HG03565 (cell line): ENCODE measurements around the gene ATF7.

ENCODE experiments used
- ATAC-seq: cut with Tn5 transposase; IDR thresholded peaks from one replicate; pipeline ENCODE4 v1.9.1; 2021; ENCODE audit warnings: mild to moderate bottlenecking, moderate library complexity; ENCODE audit not compliant: unreplicated experiment

Gene ATF7

DNA sequence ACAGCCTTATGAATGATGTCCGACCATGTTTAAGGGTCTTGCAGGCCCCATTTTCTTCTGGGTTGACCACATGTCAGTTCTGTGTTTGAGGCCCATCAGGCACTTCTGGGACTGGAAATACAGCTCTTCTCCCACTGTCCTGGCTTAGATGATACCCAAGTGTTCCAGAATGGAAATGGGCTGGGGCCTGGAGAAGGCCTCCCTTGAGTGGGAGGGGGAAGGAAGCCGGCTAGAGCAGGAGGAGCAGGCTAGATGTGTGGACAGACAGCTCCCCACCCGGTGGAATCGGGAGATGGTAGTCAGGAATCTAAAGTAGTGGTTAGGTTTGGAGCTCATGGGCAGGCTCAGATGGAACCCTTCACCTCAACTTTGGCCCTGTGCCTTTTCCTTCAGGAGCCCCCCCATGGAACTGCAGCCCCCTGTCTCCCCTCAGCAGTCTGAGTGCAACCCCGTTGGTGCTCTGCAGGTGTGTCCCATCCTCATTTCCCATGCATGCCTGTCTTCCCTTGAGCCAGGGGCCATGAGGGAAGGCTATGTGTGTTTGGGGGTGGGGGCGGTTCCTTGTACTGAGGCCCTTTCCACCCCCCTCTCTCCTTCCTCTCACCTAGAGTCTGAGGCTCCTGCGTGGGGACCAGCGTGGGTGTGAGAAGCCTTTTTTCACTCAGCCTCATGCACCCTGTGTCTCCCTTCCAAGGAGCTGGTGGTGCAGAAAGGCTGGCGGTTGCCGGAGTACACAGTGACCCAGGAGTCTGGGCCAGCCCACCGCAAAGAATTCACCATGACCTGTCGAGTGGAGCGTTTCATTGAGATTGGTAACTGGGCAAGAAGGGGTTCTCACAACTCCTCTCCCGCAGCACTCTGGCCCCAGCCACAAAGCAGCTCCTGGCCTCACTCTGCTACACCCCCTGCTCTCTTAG lies 121.9 kb downstream of the ATF7 start:
- ATAC-seq, result no peak

GRCh38 chr12:53502983-53503728 lies 123.0 kb downstream of the ATF7 start:
- no peak for ATAC-seq

- no peak for ATAC-seq
These were observed 123.9 kb downstream of the ATF7 start for GRCh38 chr12:53502331-53502730.

GRCh38 chr12:53501615-53502181 lies 124.5 kb downstream of the ATF7 start:
- ATAC-seq, result no peak

- ATAC-seq, result peak; percentile 78
These were observed 125.2 kb downstream of the ATF7 start, which contains the start of gene TARBP2 for GRCh38 chr12:53500776-53501614. Gene TARBP2, plus strand, starts transcription at chr12:53501283. Its CDS starts 126 bp downstream, at chr12:53501409.

DNA sequence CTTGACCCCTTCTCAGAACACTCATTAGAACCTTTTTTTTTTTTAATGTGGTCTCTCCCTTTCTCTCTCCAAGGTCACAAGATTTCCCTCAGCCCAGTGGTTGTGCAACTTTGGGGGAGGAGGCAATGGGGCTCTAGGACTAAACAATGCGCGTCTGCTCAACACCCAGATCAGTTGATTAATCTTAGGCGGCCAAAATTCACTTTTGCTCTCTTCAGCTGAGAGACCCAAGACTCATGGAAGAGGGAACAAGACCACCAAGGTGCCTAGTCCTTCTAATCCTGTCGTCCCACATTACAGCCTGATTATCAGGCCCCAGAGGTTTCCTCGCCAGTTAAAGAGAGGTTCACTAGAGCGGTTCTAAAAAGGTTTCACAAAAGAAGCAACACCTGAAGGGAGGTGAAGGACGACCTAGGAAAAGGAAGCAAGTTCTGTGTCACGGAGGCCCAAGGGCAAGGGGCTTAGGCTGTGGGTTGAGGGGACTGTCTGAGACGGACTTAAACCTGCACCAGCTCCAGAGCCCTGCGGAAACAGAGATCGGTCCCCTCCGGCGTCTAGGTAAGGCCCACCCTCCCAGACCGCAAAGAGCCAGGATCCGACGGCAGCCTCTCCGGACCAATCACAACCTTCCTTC lies 125.9 kb downstream of the ATF7 start:
- no peak for ATAC-seq

- no peak for ATAC-seq
These were observed 126.7 kb downstream of the ATF7 start, which contains the start of gene MAP3K12 for GRCh38 chr12:53499266-53500141. Gene MAP3K12, minus strand, starts transcription at chr12:53499458. Its CDS starts 12,067 bp downstream, at chr12:53487391.

GRCh38 chr12:53498235-53498630 lies 127.9 kb downstream of the ATF7 start:
- ATAC-seq, result no peak

DNA sequence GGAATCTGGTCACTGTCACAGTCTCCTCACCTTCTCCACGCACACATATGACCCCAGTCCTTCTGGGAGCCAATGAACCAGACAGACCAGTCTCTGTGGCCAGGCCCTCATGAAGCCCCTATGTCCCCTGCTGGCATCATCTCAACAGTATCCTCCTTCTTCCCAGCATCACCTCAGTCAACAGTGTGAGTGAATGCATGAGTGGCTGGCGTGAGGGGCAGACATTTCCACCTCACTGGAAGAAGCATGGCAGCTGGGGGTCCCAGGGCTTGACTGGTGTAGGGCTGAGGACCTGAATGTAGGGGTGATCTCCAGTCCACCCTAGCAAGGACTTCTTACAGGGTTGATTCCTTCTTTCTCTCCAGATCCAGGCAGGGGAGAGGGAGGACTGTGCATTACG lies 128.7 kb downstream of the ATF7 start:
- no peak for ATAC-seq

DNA sequence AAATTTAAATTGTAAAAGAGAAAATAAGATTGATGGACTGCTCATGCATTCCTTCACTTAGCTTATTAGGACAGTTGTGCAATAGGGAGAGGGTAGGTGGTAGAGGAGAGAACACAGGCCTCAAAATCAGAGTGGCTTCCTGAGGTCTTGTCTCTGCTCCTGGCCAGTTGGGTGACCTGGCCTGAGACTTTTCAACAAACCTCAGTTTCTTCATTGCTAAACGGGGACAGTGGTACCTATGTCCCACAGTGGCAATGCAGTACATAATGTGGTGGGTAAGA lies 129.5 kb downstream of the ATF7 start:
- no peak for ATAC-seq

DNA sequence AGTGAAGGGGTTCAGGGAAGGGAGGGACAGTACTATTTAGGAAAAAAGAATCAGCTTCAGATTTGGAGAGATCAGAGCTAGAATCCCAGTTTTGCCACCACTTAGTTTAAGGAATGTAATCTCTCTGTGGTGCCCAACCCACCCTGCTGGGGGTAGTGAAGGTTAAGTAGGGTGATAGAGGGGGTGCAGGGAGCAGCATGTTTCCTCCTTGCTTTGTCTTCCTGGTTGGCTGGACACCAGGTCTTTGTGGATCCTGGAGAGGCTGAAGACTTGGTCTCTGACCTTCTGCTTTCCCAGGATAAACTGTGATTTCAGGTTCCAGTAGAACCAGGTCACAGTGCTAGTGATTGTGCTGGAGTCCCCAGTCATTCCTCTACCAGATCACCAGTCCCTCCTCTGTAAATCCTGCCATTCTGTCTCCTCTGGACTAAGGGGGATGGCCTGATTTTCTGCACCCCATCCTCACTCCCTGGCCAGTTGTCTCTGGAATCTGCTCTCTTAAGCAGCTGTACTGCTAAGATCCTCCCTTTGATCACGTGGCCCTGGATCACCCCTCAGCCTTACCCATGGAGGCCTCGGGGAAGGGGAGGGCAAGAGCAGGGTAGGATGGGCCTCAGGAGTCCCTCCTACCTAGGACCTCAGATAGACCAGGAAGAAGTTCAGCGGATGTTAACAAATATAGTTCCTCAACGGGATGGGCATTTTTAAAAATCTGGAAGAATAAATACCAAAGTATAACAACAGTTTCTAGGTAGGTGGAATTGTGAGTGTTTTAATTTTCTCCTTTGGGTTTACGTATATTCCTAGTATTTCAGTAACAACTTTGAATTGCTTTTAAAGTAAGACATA lies 130.1 kb downstream of the ATF7 start:
- ATAC-seq, result no peak

GRCh38 chr12:53493610-53494391 lies 132.4 kb downstream of the ATF7 start:
- no peak for ATAC-seq

GRCh38 chr12:53492830-53493609 lies 133.2 kb downstream of the ATF7 start:
- peak; percentile 81 for ATAC-seq

DNA sequence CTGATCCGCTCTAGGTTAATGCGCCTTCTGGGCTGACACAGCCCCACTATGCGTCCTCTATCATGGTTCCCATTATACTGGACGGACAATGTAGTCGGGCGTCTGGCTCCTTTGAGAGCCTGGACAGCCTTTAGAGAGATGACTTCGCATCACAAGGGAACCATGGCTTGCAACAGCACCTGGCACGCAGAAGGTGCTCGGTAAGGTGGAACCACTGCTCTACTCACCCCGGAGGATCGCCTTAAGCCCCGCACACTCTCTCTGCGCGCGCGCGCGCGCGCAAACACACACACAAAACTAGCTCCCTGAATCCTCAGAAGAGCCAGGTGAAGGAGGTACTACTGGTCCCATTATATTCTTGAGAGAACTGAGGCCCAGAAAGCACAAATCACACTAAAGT lies 134.0 kb downstream of the ATF7 start:
- ATAC-seq, result no peak

DNA sequence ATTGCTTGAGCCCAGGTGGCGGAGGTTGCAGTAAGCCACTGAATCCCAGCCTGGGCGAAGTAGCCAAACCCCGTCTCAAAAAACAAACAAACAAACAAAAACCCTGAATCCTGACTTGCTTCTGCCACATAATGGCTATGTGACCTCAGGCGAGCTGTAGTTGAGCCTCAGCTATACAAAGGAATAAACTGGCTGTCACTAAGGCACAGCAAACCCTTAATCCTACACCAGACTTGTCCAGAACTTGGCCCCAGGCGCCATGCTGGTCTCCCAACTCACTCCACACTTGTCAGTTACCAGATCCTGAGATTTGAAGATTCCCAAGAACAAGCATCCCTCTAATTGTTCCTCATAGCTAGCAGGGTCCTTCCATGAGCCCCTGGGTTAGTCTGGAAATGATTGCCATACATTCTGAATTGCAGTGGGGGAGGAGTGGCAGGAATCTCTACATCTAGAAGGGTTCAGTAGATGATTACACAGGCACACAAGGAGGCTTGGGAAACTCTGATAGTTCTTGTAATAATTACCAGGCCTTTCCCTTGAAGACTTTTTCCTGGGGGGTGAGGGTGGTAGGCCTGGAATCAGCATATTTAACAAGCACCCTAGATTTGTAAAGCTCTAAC lies 136.8 kb downstream of the ATF7 start:
- no peak for ATAC-seq

- ATAC-seq, result no peak
These were observed 139.3 kb downstream of the ATF7 start for GRCh38 chr12:53486736-53487487.
